ENCODE data around the gene CRIP1. TPM values are rescaled to one million over a fixed set of nuclear protein-coding genes. Genes with fewer than 3 reads are reported as not detected.
A peak's percentile ranks its signal among the peaks of the same experiment; 100 is the strongest.

CRIP1 gene
- total RNA-seq, 1 donor from 2014 or later = 0.99 TPM

DNA sequence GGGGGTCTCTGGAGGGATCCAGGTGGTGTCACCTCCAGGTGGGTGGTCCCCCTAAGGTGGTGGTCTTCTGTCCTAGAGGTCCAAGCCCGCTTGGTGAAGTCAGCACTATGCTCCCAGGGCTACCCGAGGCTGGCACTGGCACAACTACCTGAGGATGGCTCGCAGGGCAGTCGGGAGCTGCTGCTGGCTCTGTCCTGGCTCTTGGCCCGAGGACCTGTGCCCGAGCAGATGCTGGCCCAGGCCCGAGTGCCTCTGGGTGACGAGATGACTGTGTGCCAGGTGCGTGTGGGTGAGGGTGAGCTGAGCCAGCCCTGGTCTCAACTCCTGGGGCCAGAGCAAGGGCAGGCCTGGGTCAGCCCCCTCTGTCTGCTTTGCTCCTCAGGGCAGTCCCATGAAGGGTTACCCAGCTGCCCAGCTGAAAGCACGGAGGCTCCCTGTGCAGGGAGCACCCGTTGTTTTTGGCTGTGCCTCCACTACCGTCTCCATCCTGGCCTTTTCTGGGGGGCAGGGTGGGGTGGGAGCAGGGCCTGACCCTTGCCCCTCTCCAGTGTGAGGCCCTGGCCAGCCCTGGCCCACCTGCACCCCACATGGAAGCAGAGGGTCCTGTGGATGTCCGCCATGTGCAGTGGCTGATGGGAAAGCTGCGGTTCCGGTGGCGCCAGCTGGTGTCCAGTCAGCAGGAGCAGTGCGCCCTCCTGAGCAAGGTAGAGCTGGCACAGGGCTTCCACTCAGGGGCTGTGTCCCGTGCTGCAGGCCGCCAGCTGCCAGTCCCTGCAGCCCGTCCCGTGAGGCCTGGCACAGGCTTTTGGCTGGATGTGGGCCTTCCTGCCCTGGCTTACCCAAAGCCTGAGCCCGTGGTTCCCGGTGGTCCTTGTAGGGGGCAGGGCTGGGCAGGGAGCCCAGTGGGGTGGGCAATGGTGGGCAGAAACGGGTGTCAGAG lies 5.6 kb downstream of the CRIP1 start:
- DNase-seq (ENCODE audit: low read depth) = no peak

DNA sequence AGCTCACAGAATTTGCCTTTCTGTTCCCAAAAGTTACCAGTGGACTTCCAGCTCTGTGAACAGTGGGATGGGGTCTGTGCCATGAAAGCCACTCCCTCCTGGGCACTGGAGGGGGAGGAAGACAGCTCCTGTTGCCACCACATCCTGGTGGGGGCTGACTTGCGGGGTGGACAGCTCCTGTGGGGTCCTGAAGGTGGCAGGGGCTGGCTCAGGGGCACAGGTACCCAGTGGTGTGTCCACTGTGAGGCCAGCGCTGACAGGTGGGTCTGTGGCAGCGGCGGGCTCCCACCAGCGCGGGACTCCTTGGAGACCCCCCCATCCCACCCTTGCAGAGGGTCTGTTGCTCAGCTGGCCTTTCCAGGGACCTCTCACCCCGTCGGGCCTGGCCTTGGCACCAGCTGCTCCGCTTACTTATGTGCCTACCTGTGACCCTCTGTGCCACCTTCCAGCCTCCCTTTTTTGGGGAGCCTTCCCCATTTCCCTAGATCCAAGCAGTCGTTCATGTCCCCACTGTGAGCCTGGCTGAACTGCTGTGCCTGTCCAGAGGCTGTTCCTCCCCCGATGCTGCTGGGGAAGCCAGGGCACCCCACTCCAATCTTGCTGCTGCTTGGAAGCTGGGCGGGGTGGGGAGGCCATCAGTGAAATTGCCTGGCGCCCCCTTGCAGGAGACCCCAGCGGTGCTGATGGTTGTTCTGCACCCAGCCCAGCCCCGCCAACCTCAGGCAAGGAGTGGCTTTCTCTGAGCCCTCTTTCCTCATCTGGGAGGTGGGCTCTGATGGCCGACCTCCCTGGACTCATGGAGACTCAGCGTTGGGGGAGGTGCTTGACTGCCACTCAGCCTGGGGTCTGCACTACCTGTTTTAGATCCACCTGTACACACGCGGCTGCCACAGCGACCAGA lies 6.5 kb downstream of the CRIP1 start:
- DNase-seq (ENCODE audit: low read depth) = no peak

DNA sequence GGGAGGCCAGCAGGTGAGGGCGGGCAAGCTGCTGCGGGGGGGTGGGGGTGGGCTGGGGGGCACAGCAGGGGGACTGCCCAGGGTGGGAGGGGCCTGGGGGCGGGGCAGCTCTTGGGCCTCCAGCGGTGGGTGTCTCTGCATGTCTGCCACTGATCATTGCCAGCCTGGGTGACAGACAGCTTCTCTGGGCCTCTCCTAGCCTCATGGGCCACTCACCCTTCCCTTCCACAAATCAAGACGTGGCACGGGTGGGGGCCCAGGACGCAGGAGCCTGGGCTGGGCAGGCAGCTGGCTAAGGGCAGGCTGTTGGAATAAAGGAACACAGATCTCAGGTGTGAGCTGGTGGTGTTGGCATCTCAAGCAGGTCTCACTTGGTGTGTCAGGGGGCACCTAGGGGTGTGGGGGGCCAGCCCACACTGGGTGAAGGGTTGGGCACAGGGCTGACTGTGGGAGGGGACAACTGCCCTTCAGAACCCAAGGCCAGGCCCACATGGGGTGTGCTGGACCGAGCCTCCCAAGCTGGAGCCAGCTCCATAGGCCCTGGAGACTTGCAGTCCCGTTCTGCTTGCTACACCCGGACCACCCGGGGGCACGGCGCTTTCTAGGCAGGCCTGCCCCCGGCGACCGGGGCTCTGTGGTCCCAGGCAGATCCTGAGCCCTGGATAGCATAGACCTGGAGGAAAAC lies 7.4 kb downstream of the CRIP1 start:
- DNase-seq (ENCODE audit: low read depth) = no peak

DNA sequence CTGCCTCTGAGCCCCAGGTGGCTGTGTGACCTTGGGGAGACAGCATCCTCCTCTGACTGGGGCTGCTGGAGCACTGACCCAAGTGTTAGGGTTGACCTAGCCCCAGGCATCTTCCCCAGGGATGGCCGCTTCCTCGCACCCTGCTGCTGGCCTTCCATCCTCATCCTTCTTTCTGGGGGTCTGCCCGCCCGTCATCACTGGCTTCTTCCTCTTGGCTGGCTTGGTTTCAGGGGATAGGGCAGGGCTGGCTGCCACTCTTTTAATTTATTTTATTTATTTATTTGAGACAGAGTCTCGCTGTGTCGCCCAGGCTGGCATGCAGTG lies 7.9 kb downstream of the CRIP1 start:
- DNase-seq (ENCODE audit: low read depth) = no peak

GRCh38 chr14:105495101-105495989 lies 8.7 kb downstream of the CRIP1 start:
- DNase-seq (ENCODE audit: low read depth) = no peak

DNA sequence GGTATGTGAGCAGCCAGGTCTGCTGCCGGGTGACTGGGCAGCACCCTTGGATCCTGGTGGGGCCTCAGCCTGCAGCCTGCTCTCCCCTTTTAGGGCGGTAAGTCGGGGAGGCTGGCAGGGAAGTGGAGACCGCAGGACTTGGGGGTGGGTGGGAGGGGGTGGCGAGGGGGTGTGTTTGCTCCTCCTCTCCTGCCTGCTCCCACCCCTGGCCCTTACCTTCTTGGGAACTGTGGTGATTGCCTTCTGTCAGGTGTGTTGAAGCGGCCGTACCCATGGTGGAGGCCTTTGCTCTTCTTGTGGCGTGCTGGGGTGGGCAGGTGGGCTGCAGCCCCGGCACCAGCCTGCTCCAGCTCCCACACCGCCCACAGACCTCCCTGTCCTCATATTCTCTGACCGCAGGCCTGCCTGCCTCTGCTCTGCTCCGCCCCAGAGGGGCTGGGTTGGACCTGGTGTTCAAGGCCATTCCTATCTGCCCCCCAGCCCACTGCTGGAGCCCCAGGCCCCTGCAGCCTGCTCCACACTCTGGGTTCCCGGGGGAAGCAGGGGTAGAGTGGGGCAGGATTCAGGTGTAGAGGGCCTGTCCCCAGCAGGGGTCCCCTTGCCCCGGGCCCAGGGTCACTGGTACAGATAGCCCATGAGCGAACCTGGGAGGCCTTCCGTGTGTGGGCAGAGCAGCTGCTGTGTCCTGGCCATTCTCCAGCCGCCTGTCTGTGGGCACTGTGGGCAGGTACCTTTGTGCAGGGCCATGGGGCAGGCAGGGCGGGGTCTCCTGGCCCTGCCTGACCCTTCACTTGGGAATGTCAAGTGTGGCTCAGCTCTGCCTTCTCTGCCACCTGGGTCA lies 9.5 kb downstream of the CRIP1 start:
- DNase-seq (ENCODE audit: low read depth) = peak; percentile 54

DNA sequence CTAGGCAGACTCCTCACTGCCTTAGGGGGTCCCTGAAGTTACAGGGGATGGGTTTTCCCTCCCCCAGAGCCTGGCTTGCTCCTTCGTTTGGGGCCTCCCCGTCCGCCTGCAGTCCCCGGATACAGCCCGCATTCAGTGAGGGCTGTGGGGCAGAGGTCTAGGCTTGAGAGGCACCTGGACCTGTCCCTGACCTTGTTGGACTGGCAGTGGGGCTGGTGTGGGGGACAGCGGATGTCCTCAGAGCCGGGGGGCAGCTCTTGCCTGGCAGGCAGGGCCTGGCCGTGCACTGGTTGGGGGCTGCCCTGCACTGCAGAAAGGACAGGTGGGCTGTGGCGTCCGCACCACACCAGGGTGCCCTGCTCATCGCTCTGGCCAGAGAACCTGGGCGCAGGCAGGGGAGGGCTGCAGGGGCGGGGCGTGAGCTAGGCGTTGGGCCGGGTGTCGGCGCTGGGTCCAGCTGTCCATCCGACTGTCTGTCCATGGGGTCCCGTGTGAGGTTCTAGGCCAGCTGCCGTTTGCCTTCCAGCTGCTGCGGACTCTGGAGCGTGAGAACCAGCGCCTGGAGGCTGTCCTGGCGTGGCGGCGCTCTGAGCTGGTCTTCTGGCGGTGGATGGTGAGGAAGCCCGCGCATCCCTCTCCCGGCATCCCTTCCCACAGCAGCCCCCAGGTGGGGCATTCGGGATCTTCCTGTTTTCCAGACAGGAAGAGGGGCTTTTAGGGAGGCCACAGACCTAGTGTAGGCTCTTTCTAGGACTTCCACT lies 10.3 kb downstream of the CRIP1 start:
- no peak for DNase-seq (ENCODE audit: low read depth)

DNA sequence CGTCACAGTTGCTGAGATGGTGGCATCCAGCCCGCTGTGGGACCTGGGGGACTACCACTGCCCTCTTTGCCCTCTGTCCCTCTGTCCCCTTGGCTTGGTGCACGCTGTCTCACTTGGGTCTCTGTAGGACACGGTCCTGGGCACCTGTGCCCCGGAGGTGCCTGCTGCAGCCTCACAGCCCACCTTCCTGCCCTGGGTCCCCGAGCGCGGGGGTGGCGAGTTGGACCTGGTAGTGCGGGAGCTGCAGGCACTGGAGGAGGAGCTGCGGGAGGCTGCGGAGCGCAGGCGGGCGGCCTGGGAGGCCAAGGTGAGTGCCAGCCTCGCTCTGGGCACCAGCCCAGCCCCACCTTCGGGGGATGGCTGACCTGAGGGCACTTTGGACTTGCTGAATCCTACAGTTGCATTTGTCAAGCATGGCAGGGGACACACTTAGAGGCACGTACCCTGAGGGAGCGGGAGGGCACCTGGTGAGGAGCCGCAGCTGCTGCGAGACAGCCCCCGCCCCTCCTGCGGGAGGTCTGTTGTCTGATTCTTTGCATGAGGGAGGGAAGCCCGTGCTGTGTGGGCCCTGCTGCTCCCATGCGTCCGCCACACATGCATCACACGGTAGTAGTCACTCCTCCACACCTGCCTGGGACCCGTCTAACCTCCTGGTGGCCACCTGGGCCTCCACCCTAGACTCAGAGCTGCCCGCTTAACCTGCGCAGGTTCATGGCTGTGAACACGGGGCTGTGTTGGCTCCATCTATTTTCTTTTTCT lies 11.2 kb downstream of the CRIP1 start:
- no peak for DNase-seq (ENCODE audit: low read depth)

DNA sequence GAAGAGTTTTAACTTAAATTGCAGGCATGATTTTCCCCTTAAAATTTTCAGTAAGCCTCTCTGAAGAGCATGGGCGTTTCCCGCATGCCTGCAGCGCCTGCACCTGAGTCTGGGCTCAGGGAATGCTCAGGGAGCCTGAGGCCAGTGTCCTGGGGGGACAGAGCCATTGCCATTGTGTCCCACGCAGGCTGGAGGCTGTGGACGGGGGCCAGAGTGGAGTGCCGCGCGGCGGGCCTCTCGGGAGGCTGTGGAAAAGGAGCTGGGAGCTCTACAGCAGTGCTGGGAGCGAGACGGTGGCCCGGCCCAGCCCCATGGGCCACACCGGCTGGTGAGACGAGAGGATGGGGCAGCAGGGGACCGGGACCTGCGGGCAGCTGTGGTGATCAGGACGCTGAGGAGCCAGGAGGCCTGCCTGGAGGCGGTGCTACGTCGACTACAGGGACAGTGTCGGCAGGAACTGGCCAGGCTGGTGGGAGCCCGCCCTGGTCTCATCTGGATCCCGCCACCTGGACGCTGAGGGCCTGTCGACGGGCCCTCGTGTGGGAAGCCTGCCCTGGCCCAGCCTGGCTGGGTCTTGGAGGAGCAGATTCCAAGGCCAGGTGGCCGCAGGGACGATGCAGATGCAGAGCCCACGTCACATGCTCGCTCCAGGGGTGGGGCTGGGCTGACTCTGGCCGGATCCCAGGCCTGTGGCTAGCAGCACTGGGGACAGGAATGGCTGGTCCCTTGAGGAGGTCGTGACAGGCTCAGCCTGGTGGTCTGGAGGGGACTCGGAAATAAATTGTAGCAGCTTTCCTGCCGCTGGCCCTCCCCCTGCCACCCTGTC lies 12.0 kb downstream of the CRIP1 start:
- DNase-seq (ENCODE audit: low read depth) = no peak

DNA sequence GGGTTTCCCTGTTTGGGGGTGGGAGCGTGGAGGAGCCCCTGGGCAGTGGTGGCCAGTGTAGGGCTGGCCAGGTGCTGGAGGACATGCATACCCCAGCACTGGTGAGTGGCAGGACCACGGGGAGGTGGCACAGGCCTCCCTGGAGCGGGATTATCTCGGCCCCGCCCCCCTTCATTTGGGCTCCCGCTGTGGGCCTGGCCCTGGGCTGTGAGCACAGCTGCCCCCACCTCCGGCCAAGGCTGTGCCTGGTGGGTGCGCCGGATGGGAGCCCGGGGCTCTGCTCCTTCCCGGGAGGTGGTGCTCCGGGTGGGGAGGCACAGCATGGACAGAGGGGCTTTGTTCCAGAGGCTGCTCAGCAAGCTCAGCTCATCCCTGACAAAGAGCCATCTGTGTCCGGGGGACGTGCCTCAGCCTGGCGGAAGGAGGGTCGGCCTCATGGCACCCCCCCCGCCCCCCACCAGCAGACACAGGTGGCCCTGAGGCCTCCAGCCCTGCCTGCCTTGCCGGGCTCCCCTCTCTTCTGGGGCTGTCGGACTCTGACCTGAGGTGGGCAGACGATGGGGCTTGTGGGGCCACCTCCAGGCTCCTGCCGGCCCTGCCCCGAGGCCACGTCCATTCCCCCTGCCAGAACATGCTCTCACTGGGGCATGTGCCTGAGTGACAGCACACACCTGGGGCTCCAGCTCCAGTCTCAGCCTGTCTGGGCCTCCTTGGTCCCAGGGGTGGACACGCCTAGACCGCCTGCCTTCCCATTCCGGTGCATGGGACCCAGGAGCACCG lies 12.8 kb downstream of the CRIP1 start:
- no peak for DNase-seq (ENCODE audit: low read depth)

DNA sequence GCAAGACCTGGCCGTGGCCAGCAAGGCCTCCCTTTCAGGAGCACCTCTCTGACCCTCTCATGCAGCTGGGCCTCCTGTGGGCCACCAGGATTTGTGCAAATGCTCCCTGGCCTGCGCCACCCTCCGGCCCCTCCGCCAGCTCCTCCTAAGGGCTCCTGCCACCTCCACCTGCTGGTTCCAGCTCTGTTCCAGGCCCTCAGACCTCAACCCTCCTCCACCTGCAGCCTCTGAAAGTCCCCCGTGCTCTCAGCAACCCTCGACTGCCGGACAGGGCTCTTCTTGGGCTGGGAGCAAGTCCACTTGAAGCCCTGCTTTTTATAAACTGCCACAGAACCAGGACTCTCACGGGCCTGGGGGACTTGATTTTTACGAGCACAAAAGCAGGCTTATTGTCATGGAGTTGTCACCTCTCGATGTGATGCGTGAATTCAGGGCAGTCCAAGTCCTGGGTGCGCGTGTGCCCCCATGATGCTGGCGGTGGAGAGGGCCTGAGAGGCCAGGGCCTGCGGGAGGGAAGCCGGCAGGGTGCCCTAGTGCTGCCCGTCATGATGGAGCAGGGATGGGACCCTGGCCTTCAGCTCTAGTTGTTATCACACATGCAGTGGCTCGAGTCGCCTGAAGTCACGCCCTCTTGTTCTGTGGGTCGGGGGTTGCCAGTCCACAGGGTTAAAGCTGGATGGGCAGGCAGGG lies 13.5 kb downstream of the CRIP1 start:
- DNase-seq (ENCODE audit: low read depth) = no peak

GRCh38 chr14:105500726-105501101 lies 14.0 kb downstream of the CRIP1 start:
- DNase-seq (ENCODE audit: low read depth) = no peak

GRCh38 chr14:105501504-105502291 lies 15.0 kb downstream of the CRIP1 start:
- no peak for DNase-seq (ENCODE audit: low read depth)

GRCh38 chr14:105502446-105503295 lies 16.0 kb downstream of the CRIP1 start:
- DNase-seq (ENCODE audit: low read depth) = no peak

Measured in myocyte (in vitro differentiated cells).